ENCODE measurements around the gene CD164L2. TPM values are rescaled to one million over a fixed set of nuclear protein-coding genes. Genes with fewer than 3 reads are reported as not detected.

The CD164L2 gene
- total RNA-seq, 2 donors from 2014 or later: not detected

- no peak for DNase-seq
- intact Hi-C loops (cut with DNase I): loop anchor here in 1 of 2 donors (5.0 kb wide), 1 partner anchor 36 kb away; the partner anchor contains the start of gene GPR3
These were observed 26.4 kb downstream of the CD164L2 start for GRCh38 chr1:27356619-27357280.

GRCh38 chr1:27356277-27356618 lies 26.9 kb downstream of the CD164L2 start:
- DNase-seq (no peak), ATAC-seq (no peak)
- intact Hi-C loops (cut with DNase I): loop anchor here in 1 of 2 donors (5.0 kb wide), 1 partner anchor 36 kb away; the partner anchor contains the start of gene GPR3

More at GRCh38 chr1:27356619-27357280, 26.4 kb downstream of the CD164L2 start:
- ATAC-seq: peak in 1 of 2 donors; percentile 58

GRCh38 chr1:27355683-27356082 lies 27.4 kb downstream of the CD164L2 start:
- DNase-seq (no peak), ATAC-seq (no peak)
- intact Hi-C loops (cut with DNase I): loop anchor here in 1 of 2 donors (5.0 kb wide), 1 partner anchor 37 kb away; the partner anchor contains the start of gene GPR3

GRCh38 chr1:27353629-27354028 lies 29.5 kb downstream of the CD164L2 start:
- no peak for DNase-seq
- intact Hi-C loops (cut with DNase I): no loop called here
- ATAC-seq: no peak

- no peak for DNase-seq
- intact Hi-C loops (cut with DNase I): no loop called here
- no peak for ATAC-seq
These were observed 30.0 kb downstream of the CD164L2 start for GRCh38 chr1:27353166-27353565.

- intact Hi-C loops (cut with DNase I): no loop called here
- no peak for DNase-seq
- no peak for ATAC-seq
These were observed 31.5 kb downstream of the CD164L2 start for GRCh38 chr1:27351541-27352107.

GRCh38 chr1:27350663-27351540 lies 32.2 kb downstream of the CD164L2 start:
- peak; percentile 36 to 50 for ATAC-seq
- intact Hi-C loops (cut with DNase I): no loop called here
- peak; percentile 71 for DNase-seq

- intact Hi-C loops (cut with DNase I): loop anchor here in 1 of 2 donors (5.0 kb wide), 1 partner anchor 48 kb away; no protein-coding TSS in a partner anchor
- ATAC-seq (peak; percentile 80 to 83), DNase-seq (peak; percentile 75)
These were observed 33.1 kb downstream of the CD164L2 start for GRCh38 chr1:27349784-27350662.

GRCh38 chr1:27348861-27349783 lies 34.0 kb downstream of the CD164L2 start:
- intact Hi-C loops (cut with DNase I): loop anchor here in 1 of 2 donors (5.0 kb wide), 1 partner anchor 47 kb away; no protein-coding TSS in a partner anchor
- DNase-seq: no peak
- ATAC-seq: peak; percentile 42 to 56

GRCh38 chr1:27346991-27347624 lies 36.0 kb downstream of the CD164L2 start:
- intact Hi-C loops (cut with DNase I): loop anchor here in 1 of 2 donors (5.0 kb wide), 1 partner anchor 45 kb away; no protein-coding TSS in a partner anchor
- DNase-seq (no peak), ATAC-seq (no peak)

- ATAC-seq (no peak), DNase-seq (no peak)
- intact Hi-C loops (cut with DNase I): loop anchor here in 1 of 2 donors (5.0 kb wide), 1 partner anchor 44 kb away; no protein-coding TSS in a partner anchor
These were observed 36.8 kb downstream of the CD164L2 start for GRCh38 chr1:27346357-27346756.

- intact Hi-C loops (cut with DNase I): loop anchor here in 1 of 2 donors (5.0 kb wide), 1 partner anchor 43 kb away; no protein-coding TSS in a partner anchor
- ATAC-seq: no peak
- no peak for DNase-seq
These were observed 37.9 kb downstream of the CD164L2 start for GRCh38 chr1:27345272-27345671.

- DNase-seq (no peak), ATAC-seq (no peak)
- intact Hi-C loops (cut with DNase I): no loop called here
These were observed 39.5 kb downstream of the CD164L2 start for GRCh38 chr1:27343639-27344025.

GRCh38 chr1:27342778-27343638 lies 40.1 kb downstream of the CD164L2 start:
- intact Hi-C loops (cut with DNase I): no loop called here
- DNase-seq (no peak), ATAC-seq (peak; percentile 27 to 59)

- ATAC-seq (peak in 1 of 2 donors; percentile 6), DNase-seq (no peak)
- intact Hi-C loops (cut with DNase I): no loop called here
These were observed 40.7 kb downstream of the CD164L2 start for GRCh38 chr1:27342391-27342777.

Data from left cardiac atrium (tissue), 4 donors.